ENCODE data around the gene EVL.

Gene EVL

DNA sequence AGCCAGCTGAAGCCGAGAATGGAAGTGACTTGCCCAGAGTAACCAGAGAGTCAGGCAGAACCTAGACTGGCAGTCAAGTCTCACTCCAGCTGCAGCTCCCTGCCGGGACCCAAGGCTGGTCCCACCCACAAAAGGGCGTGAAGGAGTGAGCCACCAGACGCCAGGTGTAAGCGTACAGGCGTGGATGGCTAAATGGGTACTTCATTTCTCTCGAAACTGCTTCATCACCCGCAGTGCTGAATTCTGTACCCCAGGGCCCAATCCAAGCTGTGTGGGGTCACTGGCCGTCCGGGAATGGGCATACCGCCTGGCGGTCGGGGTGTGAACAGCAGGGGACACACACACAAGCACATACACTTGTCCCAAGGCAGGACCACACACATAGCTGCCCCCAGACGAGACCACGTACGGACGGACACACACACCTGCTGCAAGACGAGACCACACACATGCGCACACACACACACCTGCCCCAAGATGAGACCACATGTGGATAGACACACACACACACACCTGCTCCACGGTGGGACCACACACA, 59.4 kb downstream of the EVL start:
- in situ Hi-C loops (cut with MboI; ENCODE audit: low sequenced_read_pairs) = no loop called here

GRCh38 chr14:100126401-100126800, 61.2 kb downstream of the EVL start:
- in situ Hi-C loops (cut with MboI; ENCODE audit: low sequenced_read_pairs) = no loop called here

GRCh38 chr14:100127853-100128455, 62.7 kb downstream of the EVL start:
- in situ Hi-C loops (cut with MboI; ENCODE audit: low sequenced_read_pairs) = no loop called here

DNA sequence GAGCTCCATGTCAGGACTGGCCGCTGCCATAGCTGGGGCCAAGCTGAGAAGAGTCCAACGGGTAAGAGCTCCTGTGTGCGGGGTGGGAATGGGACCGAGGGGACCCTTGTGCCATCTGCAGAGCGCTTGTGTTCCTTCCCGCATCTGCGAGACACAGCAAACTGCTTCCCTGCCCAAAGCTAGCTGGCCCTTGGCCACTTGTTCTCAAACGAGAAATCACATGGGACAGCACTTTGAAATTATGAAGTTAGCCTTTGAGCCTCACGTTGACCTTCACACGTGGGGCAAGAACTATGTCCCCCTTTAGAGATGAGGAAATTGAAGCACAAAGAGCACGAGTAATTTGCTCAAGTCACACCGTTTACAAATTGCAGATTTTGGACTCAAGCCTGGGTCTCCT, 63.5 kb downstream of the EVL start:
- in situ Hi-C loops (cut with MboI; ENCODE audit: low sequenced_read_pairs) = no loop called here

DNA sequence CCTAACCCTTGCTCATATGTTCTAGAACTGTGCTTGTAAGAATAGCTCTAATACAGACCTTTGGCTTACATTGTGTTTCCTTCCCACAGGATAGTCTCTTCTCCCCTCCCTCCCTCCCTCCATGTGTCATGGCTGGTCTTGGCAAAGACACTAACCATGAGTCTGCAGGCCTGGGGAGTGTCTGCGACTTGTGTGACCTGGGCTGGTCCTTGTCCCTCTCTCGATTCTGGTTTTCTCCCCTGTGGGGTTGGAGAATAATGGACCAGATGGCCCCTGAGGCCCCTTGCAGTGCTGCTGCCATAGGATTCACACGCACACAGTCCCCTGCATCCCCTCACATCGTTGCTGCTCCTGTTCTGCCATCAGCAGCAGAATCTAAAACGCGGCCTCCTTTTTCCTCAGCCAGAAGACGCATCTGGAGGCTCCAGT, 64.0 kb downstream of the EVL start:
- in situ Hi-C loops (cut with MboI; ENCODE audit: low sequenced_read_pairs) = no loop called here

GRCh38 chr14:100130521-100130920, 65.3 kb downstream of the EVL start:
- in situ Hi-C loops (cut with MboI; ENCODE audit: low sequenced_read_pairs) = no loop called here

DNA sequence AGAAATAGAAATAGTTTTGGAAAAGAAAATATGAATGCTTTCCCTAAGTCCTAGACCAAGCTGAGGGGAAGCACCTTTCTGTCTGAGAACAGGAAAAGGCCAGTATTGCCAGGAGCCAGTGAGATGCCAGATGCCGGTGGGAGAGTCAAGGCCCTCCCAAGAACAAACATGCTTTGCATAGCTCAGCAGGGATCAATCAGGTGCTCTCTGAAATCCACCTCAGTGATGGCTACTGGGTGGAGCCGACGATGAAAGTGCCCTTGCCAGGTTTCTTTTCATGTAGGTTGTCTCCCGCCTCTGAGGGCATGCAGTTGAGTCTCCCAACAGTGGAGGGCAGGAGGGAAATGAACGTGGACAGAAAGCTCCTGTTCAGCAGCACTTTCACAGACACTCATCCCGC, 66.0 kb downstream of the EVL start:
- in situ Hi-C loops (cut with MboI; ENCODE audit: low sequenced_read_pairs) = no loop called here

GRCh38 chr14:100132161-100132902, 67.1 kb downstream of the EVL start:
- in situ Hi-C loops (cut with MboI; ENCODE audit: low sequenced_read_pairs) = no loop called here

- in situ Hi-C loops (cut with MboI; ENCODE audit: low sequenced_read_pairs) = no loop called here
These were observed 67.8 kb downstream of the EVL start for GRCh38 chr14:100132903-100133510.

DNA sequence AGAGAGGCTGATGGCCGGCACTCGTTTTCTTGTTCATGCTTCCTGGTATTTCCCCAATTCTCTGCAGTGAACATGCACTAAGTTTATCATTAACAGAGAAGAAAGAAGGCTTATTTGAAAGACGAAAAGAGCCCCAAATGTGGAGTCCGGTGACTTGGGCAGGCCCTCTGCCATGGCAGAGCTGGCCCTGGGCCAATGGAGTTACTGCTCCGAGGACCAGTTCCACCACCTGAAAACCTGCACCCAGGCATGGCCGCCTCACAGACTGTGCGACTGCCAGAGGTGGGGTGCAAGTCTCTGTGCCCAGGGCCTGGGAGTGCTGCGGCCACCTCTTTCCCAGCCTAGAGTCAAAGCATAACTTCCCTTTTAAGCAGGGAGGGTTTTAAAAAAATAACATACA, 69.4 kb downstream of the EVL start:
- in situ Hi-C loops (cut with MboI; ENCODE audit: low sequenced_read_pairs) = no loop called here

DNA sequence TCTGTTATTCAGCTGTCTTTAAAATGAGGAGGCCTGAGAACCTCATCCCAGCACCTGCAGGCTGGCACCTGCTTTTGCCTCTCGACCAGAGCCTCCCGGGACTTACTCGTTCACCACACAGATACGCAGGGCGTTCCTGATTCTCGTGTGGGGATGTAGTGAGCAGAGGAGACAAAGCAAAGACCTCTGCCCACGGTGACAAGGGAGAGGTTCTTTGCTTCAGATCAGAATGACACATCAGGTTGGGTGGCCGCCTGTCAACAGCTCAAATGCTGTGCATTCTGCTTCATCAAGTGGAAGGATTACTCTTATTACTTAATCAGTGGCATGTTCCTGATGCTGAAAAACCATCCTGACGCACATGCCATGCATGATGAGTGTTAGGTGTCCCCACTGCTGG, 69.9 kb downstream of the EVL start:
- in situ Hi-C loops (cut with MboI; ENCODE audit: low sequenced_read_pairs) = no loop called here

DNA sequence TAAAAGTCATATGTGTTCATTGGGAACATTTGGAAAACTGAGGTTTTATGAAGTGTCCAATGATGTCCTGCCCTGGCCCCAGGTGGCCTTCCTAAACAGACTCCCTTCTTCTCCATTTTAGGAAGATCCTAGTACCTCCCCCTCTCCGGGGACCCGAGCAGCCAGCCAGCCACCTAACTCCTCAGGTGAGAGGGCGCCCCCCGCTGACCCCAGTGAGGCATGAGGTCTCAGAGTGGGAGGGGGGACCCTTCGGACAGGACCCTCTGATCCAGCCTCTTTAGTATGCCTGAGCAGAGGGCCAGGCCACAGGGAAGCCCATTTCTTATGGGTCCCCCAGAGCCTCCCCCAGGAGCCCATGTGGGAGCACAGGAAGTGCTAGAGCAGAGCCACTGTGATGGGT, 70.6 kb downstream of the EVL start:
- in situ Hi-C loops (cut with MboI; ENCODE audit: low sequenced_read_pairs) = no loop called here

DNA sequence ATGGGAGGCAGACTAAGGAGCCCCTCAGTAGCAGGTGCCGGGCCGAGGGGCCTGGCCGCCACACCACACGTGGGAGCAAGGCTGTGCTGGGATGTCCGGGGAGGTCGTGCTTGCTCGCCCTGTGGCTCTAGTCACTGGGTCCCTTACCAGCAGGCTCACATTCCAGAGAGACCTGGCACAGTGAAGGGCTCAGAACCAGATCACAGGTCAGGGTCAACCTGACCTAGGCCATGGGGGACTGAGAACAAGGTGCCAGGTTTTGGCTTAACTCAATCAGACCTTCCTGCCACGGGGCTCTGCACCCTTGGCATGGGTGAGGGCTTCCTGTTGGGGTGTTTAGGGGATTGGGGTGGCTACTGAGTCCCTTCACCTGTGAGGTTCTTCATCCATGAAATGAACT, 72.0 kb downstream of the EVL start:
- in situ Hi-C loops (cut with MboI; ENCODE audit: low sequenced_read_pairs) = no loop called here

DNA sequence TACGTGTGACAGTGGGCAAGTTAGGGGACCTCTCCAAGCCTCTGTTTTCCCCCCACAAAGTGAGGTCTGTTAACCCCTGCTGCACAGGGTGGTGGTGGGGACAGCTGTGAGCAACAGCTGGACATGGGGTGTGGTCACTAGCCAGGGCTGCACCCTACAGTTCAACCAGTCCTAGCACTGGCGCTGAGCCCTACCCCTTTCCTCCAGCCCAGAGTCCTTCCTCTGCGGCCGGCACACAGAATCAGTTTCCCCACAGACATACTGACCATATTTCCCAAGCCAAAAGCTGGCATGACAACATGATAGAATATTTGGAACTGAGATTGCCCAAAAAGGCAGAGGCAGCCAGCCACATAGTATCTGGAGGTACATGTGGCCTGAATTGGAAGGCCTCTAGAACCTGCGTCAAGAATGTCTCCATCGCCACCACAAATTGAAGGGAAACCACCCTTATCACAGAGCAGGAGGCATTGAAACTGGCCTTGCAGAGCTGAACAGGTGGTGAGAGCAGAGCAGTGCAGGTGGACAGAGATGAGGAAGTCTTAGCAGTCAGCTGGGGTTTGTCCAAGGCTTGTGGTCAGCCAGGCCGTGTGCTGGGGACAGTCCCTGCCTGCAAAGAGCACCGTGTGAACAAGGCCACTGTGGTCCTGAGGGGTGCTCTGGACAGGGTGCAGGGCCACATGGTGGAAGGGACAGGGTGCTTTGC, 73.0 kb downstream of the EVL start:
- in situ Hi-C loops (cut with MboI; ENCODE audit: low sequenced_read_pairs) = no loop called here

DNA sequence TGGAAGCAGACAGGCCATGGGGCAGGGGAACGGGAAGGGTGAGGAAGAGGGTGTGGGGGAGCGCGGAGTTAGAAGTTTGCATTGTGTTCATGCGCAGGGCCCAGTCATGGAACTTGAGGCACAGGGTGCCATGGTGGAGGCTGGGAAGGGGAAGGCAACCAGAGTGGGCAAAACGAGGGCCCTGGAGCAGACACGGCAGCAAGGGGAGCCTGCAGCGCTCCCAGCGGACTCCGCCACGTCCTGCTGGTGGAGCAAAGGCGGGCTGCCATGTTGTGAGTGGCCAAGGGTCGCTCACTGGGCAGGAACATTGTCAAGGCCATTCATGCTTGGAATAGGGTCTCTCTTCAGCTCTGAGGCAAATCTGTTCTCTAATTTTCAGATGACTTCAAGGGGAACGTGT, 73.7 kb downstream of the EVL start:
- in situ Hi-C loops (cut with MboI; ENCODE audit: low sequenced_read_pairs) = no loop called here

- in situ Hi-C loops (cut with MboI; ENCODE audit: low sequenced_read_pairs) = no loop called here
These were observed 75.3 kb downstream of the EVL start for GRCh38 chr14:100140452-100141078.

GRCh38 chr14:100141098-100141497, 75.9 kb downstream of the EVL start:
- in situ Hi-C loops (cut with MboI; ENCODE audit: low sequenced_read_pairs) = no loop called here

- in situ Hi-C loops (cut with MboI; ENCODE audit: low sequenced_read_pairs) = no loop called here
These were observed 77.1 kb downstream of the EVL start for GRCh38 chr14:100142073-100143040.

- in situ Hi-C loops (cut with MboI; ENCODE audit: low sequenced_read_pairs) = no loop called here
These were observed 78.3 kb downstream of the EVL start for GRCh38 chr14:100143523-100143922.

GRCh38 chr14:100143934-100144333, 78.7 kb downstream of the EVL start:
- in situ Hi-C loops (cut with MboI; ENCODE audit: low sequenced_read_pairs) = no loop called here

All from HL-60/S4 treated with retinoic acid at 250 ng/mL for 4 days and 3 days (cell line).